DMS 273 treated with DMSO at 0.1 percent for 48 hours (cell line): ENCODE results near the gene RAVER1.
"Not testable (repeated sequence)": the region's sequence is repeated elsewhere in the genome, so short reads cannot be mapped to it uniquely, and the experiment has no call there.

Experiments
- DNase-seq: peaks from one replicate; lab custom pipeline; 2025; lab: John Stamatoyannopoulos, UW

RAVER1 gene

GRCh38 chr19:10290357-10290875 lies 42.9 kb downstream of the RAVER1 start:
- DNase-seq: no peak

DNA sequence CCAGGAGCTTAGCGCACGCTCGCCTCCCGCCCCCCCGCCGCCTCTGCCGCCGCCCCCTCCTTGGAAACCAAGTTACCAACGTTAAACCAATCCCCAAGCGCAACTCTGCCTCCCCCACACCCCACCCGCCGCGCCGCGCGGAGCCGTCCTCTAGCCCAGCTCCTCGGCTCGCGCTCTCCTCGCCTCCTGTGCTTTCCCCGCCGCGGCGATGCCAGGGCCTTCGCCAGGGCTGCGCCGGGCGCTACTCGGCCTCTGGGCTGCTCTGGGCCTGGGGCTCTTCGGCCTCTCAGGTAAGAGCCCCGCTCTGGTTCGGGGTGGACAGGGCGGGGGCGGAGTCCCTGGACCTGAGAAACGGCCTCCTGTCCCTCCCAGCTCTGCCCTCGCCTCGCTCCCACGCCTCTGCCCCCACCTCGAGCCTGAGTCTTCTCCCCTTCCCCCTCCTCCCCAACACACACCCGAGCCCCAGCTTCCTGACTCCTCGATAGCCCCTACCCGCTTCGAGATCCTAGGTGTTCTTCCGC lies 43.4 kb downstream of the RAVER1 start, which contains the start of gene ICAM5:
Gene ICAM5, plus strand, starts transcription at position 117 of the 521 bp plus-strand sequence. Its CDS starts 92 bp downstream, at position 209.
- DNase-seq: peak; percentile 66

DNA sequence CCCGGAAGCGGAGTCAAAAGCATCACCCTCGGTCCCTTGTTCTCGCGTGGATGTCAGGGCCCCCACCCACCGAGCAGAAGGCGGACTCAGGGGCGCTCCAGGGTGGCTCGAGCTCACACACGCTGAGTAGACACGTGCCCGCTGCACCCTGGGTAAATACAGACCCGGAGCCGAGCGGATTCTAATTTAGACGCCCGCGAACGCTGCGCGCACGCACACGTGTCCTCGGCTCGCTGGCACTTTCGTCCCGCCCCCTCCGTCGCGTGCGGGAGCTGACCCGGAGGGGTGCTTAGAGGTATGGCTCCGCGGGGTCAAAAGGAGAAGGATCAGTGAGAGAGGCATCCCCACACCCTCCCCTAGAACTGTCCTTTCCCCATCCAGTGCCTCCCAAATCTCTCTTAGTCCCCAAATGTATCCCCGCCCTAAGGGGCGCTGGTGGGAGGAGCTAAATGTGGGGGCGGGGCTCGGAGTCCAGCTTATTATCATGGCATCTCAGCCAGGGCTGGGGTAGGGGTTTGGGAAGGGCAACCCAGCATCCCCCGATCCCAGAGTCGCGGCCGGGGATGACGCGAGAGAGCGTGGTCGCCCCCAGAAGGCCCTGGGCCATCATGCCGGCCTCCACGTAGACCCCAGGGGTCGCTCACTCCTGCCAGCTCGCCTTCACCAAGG lies 44.0 kb downstream of the RAVER1 start:
- peak; percentile 70 for DNase-seq

GRCh38 chr19:10288662-10289166 lies 44.6 kb downstream of the RAVER1 start:
- DNase-seq: no peak

DNA sequence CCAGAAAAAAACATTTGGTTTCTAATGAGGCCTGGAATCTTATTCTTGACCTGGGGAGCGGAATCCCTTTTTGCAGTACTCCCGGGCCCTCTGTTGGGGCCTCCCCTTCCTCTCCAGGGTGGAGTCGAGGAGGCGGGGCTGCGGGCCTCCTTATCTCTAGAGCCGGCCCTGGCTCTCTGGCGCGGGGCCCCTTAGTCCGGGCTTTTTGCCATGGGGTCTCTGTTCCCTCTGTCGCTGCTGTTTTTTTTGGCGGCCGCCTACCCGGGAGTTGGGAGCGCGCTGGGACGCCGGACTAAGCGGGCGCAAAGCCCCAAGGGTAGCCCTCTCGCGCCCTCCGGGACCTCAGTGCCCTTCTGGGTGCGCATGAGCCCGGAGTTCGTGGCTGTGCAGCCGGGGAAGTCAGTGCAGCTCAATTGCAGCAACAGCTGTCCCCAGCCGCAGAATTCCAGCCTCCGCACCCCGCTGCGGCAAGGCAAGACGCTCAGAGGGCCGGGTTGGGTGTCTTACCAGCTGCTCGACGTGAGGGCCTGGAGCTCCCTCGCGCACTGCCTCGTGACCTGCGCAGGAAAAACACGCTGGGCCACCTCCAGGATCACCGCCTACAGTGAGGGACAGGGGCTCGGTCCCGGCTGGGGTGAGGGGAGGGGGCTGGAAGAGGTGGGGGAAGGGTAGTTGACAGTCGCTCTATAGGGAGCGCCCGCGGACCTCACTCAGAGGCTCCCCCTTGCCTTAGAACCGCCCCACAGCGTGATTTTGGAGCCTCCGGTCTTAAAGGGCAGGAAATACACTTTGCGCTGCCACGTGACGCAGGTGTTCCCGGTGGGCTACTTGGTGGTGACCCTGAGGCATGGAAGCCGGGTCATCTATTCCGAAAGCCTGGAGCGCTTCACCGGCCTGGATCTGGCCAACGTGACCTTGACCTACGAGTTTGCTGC lies 46.3 kb downstream of the RAVER1 start, which contains the start of gene ICAM4:
Gene ICAM4, plus strand, starts transcription at position 153 of the 935 bp plus-strand sequence. Its CDS starts 58 bp downstream, at position 211.
- DNase-seq: peak; percentile 74

- no peak for DNase-seq
Observed at GRCh38 chr19:10285393-10285792, 47.9 kb downstream of the RAVER1 start.

GRCh38 chr19:10284960-10285278 lies 48.4 kb downstream of the RAVER1 start:
- no peak for DNase-seq

DNA sequence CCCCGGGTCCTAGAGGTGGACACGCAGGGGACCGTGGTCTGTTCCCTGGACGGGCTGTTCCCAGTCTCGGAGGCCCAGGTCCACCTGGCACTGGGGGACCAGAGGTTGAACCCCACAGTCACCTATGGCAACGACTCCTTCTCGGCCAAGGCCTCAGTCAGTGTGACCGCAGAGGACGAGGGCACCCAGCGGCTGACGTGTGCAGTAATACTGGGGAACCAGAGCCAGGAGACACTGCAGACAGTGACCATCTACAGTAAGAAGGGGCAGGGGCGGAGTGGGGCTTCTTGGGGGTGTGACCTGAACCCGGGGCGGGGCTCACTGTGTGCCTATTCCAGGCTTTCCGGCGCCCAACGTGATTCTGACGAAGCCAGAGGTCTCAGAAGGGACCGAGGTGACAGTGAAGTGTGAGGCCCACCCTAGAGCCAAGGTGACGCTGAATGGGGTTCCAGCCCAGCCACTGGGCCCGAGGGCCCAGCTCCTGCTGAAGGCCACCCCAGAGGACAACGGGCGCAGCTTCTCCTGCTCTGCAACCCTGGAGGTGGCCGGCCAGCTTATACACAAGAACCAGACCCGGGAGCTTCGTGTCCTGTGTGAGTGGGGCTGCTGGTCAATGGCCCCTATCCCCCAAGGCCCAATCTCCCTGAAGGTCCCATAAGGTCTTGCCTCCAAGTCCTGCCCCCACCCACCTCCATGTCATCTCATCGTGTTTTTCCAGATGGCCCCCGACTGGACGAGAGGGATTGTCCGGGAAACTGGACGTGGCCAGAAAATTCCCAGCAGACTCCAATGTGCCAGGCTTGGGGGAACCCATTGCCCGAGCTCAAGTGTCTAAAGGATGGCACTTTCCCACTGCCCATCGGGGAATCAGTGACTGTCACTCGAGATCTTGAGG lies 49.0 kb downstream of the RAVER1 start:
- DNase-seq: no peak

- no peak for DNase-seq
Observed at GRCh38 chr19:10283301-10284064, 49.8 kb downstream of the RAVER1 start.

- not testable (repeated sequence) for DNase-seq
Observed at GRCh38 chr19:10282043-10282442, 51.3 kb downstream of the RAVER1 start.

DNA sequence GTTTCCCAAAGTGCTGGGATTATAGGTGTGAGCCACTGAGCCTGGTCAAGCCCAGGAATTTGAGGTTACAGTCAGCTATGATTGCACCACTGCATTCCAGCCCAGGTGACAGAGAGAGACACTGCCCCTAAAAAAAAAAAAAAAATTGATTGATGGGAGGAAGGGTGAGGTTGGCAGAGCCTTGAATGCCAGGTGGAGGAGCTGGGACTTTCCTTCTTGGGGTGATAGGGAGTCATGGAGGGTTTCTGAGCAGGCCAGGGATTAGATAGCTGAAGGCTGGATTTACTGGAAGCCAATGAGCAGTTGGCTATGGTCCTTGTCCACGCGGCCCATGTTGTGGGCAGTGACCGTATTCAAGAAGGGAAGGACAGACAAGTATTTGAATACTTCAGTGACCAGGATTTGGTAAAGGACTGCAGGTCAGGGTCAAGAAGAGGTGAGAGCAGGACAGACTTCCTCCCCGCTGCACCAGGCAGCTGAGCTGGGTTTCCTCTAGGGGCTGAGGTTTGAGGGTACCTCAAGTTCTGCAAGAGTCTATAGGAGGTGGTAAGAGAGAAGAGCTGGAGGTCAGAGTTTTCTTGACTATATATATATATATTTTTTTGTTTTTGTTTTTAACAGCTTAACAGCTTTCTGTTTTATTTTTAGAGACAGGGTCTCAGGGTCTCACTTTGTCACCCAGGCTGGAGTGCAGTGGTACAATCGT lies 53.4 kb downstream of the RAVER1 start:
- DNase-seq: no peak

DNA sequence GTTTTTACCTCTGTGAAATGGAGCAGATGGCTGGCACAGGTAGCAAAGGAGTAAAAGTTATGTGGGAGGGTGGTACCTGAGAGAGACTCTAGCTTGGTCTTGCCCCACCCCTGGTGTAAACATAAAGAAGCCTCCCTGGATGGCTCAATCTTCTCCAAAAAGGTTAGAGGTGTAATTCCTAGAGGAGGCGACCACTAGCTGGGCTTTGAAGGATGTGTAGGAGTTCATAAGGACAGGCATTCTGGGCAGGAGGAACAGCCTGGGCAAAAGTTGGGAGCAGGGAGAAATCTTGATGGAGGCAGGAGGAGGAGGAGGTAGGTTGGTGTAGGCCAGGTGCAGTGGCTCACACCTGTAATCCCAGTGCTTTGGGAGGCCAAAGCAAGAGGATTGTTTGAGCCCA lies 54.4 kb downstream of the RAVER1 start:
- DNase-seq: no peak

DNA sequence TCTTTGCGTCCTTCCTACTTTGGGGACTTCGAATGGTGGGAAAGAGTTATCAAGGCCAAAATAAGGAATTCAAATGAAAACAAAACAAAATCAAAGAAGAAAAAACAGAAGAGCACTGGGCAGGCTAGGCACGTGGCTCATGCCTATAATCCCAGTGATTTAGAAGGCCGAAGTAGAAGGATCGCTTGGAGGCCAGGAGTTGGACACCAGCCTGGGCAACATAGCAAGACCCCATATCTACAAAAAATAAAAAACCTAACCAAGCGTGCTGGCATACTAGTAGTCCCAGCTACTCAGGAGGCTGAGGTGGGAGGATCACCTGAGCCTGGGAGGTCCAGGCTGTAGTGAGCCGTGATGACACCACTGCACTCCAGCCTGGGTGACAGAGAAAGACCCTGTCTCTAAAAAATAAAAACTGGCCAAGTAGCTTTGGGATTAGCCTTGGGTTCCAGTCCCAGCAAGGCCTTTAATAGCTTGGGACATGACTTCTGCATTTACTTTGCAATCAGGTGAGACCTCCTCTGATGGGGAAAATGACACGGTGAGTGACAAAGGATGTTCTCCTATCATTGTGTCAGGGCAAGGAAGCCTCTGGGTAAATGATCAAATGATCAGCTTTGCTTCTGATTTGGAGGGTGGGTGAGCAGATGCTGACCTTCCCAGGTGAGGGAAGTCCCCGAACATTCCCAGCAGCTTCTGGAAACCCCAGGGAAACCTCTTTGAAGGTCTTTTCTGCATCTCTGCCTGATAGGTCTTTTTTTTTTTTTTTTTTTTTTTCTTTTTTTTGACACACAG lies 55.3 kb downstream of the RAVER1 start:
- no peak for DNase-seq

DNA sequence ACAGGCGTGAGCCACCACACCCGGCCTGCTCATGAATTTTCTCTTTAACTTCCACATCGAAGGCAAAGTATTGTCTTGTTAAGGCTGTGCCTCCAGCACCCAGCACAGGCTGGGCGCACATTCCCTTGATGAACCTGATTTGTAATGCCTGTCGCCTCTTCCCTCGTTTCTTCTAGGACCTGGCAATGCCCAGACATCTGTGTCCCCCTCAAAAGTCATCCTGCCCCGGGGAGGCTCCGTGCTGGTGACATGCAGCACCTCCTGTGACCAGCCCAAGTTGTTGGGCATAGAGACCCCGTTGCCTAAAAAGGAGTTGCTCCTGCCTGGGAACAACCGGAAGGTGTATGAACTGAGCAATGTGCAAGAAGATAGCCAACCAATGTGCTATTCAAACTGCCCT lies 58.7 kb downstream of the RAVER1 start:
- DNase-seq: no peak

GRCh38 chr19:10271543-10272086 lies 61.7 kb downstream of the RAVER1 start:
- DNase-seq: no peak

DNA sequence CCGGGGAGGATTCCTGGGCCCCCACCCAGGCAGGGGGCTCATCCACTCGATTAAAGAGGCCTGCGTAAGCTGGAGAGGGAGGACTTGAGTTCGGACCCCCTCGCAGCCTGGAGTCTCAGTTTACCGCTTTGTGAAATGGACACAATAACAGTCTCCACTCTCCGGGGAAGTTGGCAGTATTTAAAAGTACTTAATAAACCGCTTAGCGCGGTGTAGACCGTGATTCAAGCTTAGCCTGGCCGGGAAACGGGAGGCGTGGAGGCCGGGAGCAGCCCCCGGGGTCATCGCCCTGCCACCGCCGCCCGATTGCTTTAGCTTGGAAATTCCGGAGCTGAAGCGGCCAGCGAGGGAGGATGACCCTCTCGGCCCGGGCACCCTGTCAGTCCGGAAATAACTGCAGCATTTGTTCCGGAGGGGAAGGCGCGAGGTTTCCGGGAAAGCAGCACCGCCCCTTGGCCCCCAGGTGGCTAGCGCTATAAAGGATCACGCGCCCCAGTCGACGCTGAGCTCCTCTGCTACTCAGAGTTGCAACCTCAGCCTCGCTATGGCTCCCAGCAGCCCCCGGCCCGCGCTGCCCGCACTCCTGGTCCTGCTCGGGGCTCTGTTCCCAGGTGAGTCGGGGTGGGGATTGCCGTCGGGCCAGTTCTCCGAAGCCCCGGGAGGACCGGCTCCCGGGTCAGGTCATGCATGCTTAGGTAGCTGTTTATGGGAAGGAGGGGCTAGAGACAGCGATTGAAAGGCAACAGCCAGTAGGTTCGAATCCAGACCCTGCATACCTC lies 62.5 kb downstream of the RAVER1 start, which contains the start of gene ICAM1:
Gene ICAM1, plus strand, starts transcription at position 505 of the 779 bp plus-strand sequence. Its CDS starts 40 bp downstream, at position 545.
- no peak for DNase-seq

DNA sequence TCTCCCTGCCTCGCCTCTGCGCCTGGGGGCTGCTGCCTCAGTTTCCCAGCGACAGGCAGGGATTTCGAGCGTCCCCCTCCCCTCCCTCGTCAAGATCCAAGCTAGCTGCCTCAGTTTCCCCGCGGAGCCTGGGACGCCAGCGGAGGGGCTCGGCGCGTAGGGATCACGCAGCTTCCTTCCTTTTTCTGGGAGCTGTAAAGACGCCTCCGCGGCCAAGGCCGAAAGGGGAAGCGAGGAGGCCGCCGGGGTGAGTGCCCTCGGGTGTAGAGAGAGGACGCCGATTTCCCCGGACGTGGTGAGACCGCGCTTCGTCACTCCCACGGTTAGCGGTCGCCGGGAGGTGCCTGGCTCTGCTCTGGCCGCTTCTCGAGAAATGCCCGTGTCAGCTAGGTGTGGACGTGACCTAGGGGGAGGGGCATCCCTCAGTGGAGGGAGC lies 63.1 kb downstream of the RAVER1 start:
- no peak for DNase-seq
